Osteoblast (primary cell): ENCODE data around the gene NAT8. TPM values are rescaled to one million over a fixed set of nuclear protein-coding genes. Genes with fewer than 3 reads are reported as not detected.
"Not testable (repeated sequence)": the region's sequence is repeated elsewhere in the genome, so short reads cannot be mapped to it uniquely, and the experiment has no call there.

Source experiments
- DNase-seq: peaks from one replicate; pipeline ENCODE4 v3.0.0; 2011; ENCODE audit warnings: low spot score, mixed read lengths; ENCODE audit not compliant: insufficient read length; ENCODE audit errors: missing footprints
- H2AFZ ChIP-seq: 2 replicates; pipeline ENCODE4 v1.6.0; 2011; ENCODE audit warnings: mild to moderate bottlenecking, low read length
- H3K27ac ChIP-seq: 2 replicates; pipeline ENCODE4 v1.5.1; 2011; ENCODE audit warnings: mild to moderate bottlenecking, low read depth, low read length, moderate library complexity
- H3K27me3 ChIP-seq: 2 replicates; pipeline ENCODE4 v1.6.0; 2012; ENCODE audit warnings: mild to moderate bottlenecking, control low read depth, inconsistent platforms, low read length, moderate library complexity; ENCODE audit not compliant: insufficient read depth
- H3K36me3 ChIP-seq: 2 replicates; pipeline ENCODE4 v1.5.1; 2011; ENCODE audit warnings: mild to moderate bottlenecking, low read length, control low read depth, moderate library complexity; ENCODE audit not compliant: insufficient read depth
- H3K4me1 ChIP-seq: 2 replicates; pipeline ENCODE4 v1.5.1; 2011; ENCODE audit warnings: mild to moderate bottlenecking, low read length, control low read depth, moderate library complexity; ENCODE audit not compliant: insufficient read depth
- H3K4me2 ChIP-seq: 2 replicates; pipeline ENCODE4 v1.6.0; 2011; ENCODE audit warnings: mild to moderate bottlenecking, low read length; ENCODE audit not compliant: insufficient read depth
- H3K4me3 ChIP-seq: fragments of 200-600 bp; sonication (generic); 3 replicates; pipeline ENCODE4 v1.5.1; 2012; ENCODE audit warnings: mild to moderate bottlenecking, low read length, inconsistent platforms; ENCODE audit not compliant: insufficient read depth
- H3K79me2 ChIP-seq: 2 replicates; pipeline ENCODE4 v1.6.0; 2012; ENCODE audit warnings: mild to moderate bottlenecking, low read length, control low read depth, inconsistent platforms; ENCODE audit not compliant: insufficient read depth
- H3K9me3 ChIP-seq: 2 replicates; pipeline ENCODE4 v1.5.1; 2011; ENCODE audit warnings: low read depth, low read length, control low read depth
- H4K20me1 ChIP-seq: 2 replicates; pipeline ENCODE4 v1.6.0; 2012; ENCODE audit warnings: mild to moderate bottlenecking, low read length, control low read depth; ENCODE audit not compliant: insufficient read depth
- total RNA-seq: library from RNA; depleted of rRNA; stranded (reverse); fragments of >200 nt; gene quantifications from 2 replicates; pipeline ENCODE4 v1.2.3, GENCODE V29; 2012
- TF ChIP-seq, protein P1 (sequence below): IDR thresholded peaks from 2 replicates; pipeline ENCODE4 v1.5.1; 2011; ENCODE audit warnings: mild to moderate bottlenecking, low read depth, low read length, moderate library complexity; ENCODE audit errors: extremely low read depth

NAT8 gene
- total RNA-seq, 1 donor: not detected

DNA sequence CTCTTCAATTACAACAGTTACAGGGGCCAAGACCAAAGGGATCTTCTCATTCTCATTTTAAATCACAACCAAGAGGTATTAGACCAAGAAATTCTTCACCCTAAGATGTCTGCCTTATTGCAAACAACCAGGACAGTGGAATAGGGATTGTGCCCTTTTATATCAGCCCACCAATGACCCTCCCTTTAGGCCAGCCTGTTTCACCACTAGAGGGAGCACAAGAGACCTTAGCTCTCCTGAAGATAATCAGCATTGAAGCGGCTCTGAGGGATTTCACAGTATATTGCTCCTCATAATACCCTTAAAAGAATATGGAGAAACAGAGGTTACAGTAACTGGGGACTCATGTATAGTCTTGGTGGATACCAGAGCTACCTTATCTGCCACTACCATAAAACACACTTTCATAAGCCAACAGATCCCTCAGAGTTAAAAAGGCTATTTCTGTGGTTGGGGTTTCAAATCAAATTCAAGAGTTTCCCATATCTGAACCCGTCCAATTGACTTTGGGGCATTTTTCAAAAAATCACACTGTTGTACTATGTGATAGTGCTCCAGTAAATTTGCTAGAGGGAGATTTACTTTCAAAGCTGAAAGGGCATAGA, 11.5 kb downstream of the NAT8 start:
- H3K4me2 ChIP-seq, H3K79me2 ChIP-seq, H3K9me3 ChIP-seq, H3K4me1 ChIP-seq, H3K27ac ChIP-seq, H3K27me3 ChIP-seq, H3K4me3 ChIP-seq, H4K20me1 ChIP-seq, H3K36me3 ChIP-seq, DNase-seq, H2AFZ ChIP-seq: not testable (repeated sequence)
- TF ChIP-seq, protein P1, sequence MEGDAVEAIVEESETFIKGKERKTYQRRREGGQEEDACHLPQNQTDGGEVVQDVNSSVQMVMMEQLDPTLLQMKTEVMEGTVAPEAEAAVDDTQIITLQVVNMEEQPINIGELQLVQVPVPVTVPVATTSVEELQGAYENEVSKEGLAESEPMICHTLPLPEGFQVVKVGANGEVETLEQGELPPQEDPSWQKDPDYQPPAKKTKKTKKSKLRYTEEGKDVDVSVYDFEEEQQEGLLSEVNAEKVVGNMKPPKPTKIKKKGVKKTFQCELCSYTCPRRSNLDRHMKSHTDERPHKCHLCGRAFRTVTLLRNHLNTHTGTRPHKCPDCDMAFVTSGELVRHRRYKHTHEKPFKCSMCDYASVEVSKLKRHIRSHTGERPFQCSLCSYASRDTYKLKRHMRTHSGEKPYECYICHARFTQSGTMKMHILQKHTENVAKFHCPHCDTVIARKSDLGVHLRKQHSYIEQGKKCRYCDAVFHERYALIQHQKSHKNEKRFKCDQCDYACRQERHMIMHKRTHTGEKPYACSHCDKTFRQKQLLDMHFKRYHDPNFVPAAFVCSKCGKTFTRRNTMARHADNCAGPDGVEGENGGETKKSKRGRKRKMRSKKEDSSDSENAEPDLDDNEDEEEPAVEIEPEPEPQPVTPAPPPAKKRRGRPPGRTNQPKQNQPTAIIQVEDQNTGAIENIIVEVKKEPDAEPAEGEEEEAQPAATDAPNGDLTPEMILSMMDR: peak; percentile 59

DNA sequence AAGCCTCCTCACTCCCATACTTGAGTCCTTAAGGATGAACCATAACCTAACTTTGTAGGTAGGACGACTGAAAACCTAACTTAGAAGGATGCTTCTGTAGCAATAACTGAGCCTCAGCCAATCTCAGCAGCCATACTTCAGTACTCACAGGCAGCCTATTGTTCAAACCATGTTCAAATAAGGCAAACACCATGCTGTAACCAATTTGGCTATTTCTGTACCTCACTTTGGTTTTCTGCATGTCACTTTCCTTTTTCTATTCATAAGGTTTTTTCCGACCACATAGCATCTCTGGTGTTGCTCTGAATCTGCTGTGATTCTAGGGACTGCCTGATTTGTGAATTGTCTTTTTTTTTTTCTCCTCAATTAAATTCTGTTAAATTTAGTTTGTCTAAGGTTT, 13.7 kb downstream of the NAT8 start:
- DNase-seq, H3K36me3 ChIP-seq, H4K20me1 ChIP-seq, H3K9me3 ChIP-seq, H3K4me3 ChIP-seq, H3K4me1 ChIP-seq, H3K27me3 ChIP-seq, H3K79me2 ChIP-seq, H2AFZ ChIP-seq, H3K27ac ChIP-seq, H3K4me2 ChIP-seq: not testable (repeated sequence)

DNA sequence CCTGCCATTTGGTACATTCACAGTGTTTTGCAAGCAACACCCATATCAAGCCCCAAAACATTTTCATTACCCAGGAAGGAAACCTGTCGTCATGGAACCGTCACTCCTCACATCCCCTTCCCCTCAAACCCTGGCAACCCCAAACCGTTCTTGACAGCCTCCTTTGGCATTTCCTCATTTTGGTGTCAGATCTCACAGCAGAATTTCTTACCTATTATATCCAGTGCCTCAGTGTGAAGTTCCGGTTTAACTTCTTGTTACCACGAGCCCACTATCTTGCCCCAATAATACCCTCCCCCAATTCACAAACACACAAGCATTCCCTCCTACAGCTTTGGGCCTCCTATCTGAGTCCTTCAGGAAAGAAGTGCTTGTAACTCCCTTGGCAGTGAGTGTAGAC, 16.0 kb downstream of the NAT8 start:
- not testable (repeated sequence) for H2AFZ ChIP-seq, H3K4me1 ChIP-seq, H3K4me2 ChIP-seq, H3K79me2 ChIP-seq, H3K4me3 ChIP-seq, H4K20me1 ChIP-seq, H3K9me3 ChIP-seq, H3K27me3 ChIP-seq, H3K27ac ChIP-seq, DNase-seq, H3K36me3 ChIP-seq

GRCh38 chr2:73624625-73625024, 17.6 kb downstream of the NAT8 start:
- not testable (repeated sequence) for H3K36me3 ChIP-seq, DNase-seq, H4K20me1 ChIP-seq, H3K27me3 ChIP-seq, H3K4me3 ChIP-seq, H3K4me2 ChIP-seq, H3K9me3 ChIP-seq, H3K4me1 ChIP-seq, H3K27ac ChIP-seq, H2AFZ ChIP-seq, H3K79me2 ChIP-seq

- H3K36me3 ChIP-seq, H3K79me2 ChIP-seq, H3K9me3 ChIP-seq, DNase-seq, H4K20me1 ChIP-seq, H3K27me3 ChIP-seq, H2AFZ ChIP-seq, H3K4me2 ChIP-seq, H3K27ac ChIP-seq, H3K4me1 ChIP-seq, H3K4me3 ChIP-seq: not testable (repeated sequence)
These were observed 18.2 kb downstream of the NAT8 start for GRCh38 chr2:73624036-73624435.

GRCh38 chr2:73619925-73620324, 22.3 kb downstream of the NAT8 start:
- not testable (repeated sequence) for H3K4me3 ChIP-seq, H2AFZ ChIP-seq

More at GRCh38 chr2:73619925-73620324, 22.3 kb downstream of the NAT8 start:
- DNase-seq, H3K79me2 ChIP-seq, H3K27ac ChIP-seq, H3K4me2 ChIP-seq, H3K36me3 ChIP-seq, H3K4me1 ChIP-seq, H4K20me1 ChIP-seq, H3K27me3 ChIP-seq, H3K9me3 ChIP-seq: not testable (repeated sequence)
- TF ChIP-seq, protein P1: peak; percentile 10
